ENCODE measurements around the gene CCDC90B.
A peak's percentile ranks its signal among the peaks of the same experiment; 100 is the strongest.
"Not testable (repeated sequence)": the region's sequence is repeated elsewhere in the genome, so short reads cannot be mapped to it uniquely, and the experiment has no call there.

The CCDC90B gene

GRCh38 chr11:83285771-83286528 lies at the start of gene CCDC90B:
CCDC90B (minus strand) TSS chr11:83286367; CDS start chr11:83285972, 395 bp downstream.
- peak; percentile 76 for TF ChIP-seq CTCF (conservative IDR thresholded peaks at IDR 0.05)
- peak within 1 kb of the TSS; percentile 91 for H3K27ac ChIP-seq

GRCh38 chr11:83335446-83336070 lies 49.4 kb upstream of the CCDC90B start:
- no peak for TF ChIP-seq CTCF (conservative IDR thresholded peaks at IDR 0.05)
- no peak overlapping the region for H3K27ac ChIP-seq

- TF ChIP-seq CTCF (conservative IDR thresholded peaks at IDR 0.05) = no peak
- H3K27ac ChIP-seq = no peak overlapping the region
Observed at GRCh38 chr11:83330303-83330702, 44.1 kb upstream of the CCDC90B start.

- no peak overlapping the region for H3K27ac ChIP-seq
- no peak for TF ChIP-seq CTCF (conservative IDR thresholded peaks at IDR 0.05)
Observed at GRCh38 chr11:83326326-83326725, 40.2 kb upstream of the CCDC90B start.

- no peak overlapping the region for H3K27ac ChIP-seq
- TF ChIP-seq CTCF (conservative IDR thresholded peaks at IDR 0.05) = no peak
Observed at GRCh38 chr11:83319346-83319745, 33.2 kb upstream of the CCDC90B start.

GRCh38 chr11:83318931-83319330 lies 32.8 kb upstream of the CCDC90B start:
- no peak for TF ChIP-seq CTCF (conservative IDR thresholded peaks at IDR 0.05)
- H3K27ac ChIP-seq = no peak overlapping the region

- no peak overlapping the region for H3K27ac ChIP-seq
- TF ChIP-seq CTCF (conservative IDR thresholded peaks at IDR 0.05) = no peak
Observed at GRCh38 chr11:83317757-83318690, 31.9 kb upstream of the CCDC90B start.

- not testable (repeated sequence) for H3K27ac ChIP-seq
Observed at GRCh38 chr11:83316897-83317268, 30.7 kb upstream of the CCDC90B start.

GRCh38 chr11:83316143-83316896 lies 30.2 kb upstream of the CCDC90B start:
- not testable (repeated sequence) for H3K27ac ChIP-seq
